ENCODE results near the gene SELENOO. TPM values are rescaled to one million over a fixed set of nuclear protein-coding genes. Genes with fewer than 3 reads are reported as not detected.

SELENOO gene
- total RNA-seq, 1 experiment from 2014 or later: 41.3 TPM

DNA sequence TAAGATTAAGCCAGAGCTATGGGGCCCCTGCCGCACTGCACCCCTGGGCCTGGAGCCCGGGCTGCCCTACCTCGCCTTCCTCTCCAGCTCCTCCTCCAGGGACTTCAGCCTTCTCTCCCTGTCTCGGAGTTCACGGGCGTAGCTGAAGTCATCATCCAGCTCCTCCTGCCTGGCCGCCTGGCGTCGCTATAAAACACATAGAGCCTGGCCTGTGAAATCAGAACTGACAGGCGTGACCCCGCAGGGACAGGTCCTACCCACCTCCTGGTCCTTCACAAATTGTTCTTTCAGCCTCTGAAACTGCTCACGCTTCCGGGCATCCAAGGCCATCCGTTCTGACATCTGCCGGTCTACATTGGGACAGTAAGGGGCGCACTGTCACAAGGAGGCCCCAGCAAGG, 23.3 kb downstream of the SELENOO start:
- CTCF ChIA-PET: no interaction called here
- Histone ChIP-seq H3K27me3 (replicated peaks; ENCODE audit: insufficient read depth, low read depth, low read length, poor library complexity) (no peaks in the 10 kb centered on the region), H3K36me3 (ENCODE audit: insufficient read depth, low read length, poor library complexity, severe bottlenecking) (peaks cover 42% of the 10 kb centered on the region), H3K27ac (ENCODE audit: low read depth, low read length, poor library complexity, severe bottlenecking) (no peak overlapping the region), H3K9me3 (ENCODE audit: low read depth, low read length, poor library complexity, severe bottlenecking) (no peaks in the 10 kb centered on the region), H3K4me3 (ENCODE audit: low read depth, low read length, poor library complexity, severe bottlenecking) (no peak overlapping the region), H3K4me1 (ENCODE audit: insufficient read depth, low read length, poor library complexity, severe bottlenecking) (peaks cover 8% of the 10 kb centered on the region)
- intact Hi-C loops (cut with micrococcal nuclease; ENCODE audit: unreplicated experiment): no loop called here
- BruUV-seq (replicated peaks): no TSS peak
- DNase-seq (ENCODE audit: low spot score): no peak
- POLR2A ChIA-PET (ENCODE audit: low non-redundant PET): no interaction called here
- TF ChIP-seq EZH2 (IDR thresholded peaks at IDR 0.05; ENCODE audit: borderline replicate concordance, low read depth, low read length, poor library complexity, severe bottlenecking): no peak
- TF ChIP-seq, protein P1, sequence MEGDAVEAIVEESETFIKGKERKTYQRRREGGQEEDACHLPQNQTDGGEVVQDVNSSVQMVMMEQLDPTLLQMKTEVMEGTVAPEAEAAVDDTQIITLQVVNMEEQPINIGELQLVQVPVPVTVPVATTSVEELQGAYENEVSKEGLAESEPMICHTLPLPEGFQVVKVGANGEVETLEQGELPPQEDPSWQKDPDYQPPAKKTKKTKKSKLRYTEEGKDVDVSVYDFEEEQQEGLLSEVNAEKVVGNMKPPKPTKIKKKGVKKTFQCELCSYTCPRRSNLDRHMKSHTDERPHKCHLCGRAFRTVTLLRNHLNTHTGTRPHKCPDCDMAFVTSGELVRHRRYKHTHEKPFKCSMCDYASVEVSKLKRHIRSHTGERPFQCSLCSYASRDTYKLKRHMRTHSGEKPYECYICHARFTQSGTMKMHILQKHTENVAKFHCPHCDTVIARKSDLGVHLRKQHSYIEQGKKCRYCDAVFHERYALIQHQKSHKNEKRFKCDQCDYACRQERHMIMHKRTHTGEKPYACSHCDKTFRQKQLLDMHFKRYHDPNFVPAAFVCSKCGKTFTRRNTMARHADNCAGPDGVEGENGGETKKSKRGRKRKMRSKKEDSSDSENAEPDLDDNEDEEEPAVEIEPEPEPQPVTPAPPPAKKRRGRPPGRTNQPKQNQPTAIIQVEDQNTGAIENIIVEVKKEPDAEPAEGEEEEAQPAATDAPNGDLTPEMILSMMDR (conservative IDR thresholded peaks at IDR 0.05; ENCODE audit: low read depth, low read length): no peak

DNA sequence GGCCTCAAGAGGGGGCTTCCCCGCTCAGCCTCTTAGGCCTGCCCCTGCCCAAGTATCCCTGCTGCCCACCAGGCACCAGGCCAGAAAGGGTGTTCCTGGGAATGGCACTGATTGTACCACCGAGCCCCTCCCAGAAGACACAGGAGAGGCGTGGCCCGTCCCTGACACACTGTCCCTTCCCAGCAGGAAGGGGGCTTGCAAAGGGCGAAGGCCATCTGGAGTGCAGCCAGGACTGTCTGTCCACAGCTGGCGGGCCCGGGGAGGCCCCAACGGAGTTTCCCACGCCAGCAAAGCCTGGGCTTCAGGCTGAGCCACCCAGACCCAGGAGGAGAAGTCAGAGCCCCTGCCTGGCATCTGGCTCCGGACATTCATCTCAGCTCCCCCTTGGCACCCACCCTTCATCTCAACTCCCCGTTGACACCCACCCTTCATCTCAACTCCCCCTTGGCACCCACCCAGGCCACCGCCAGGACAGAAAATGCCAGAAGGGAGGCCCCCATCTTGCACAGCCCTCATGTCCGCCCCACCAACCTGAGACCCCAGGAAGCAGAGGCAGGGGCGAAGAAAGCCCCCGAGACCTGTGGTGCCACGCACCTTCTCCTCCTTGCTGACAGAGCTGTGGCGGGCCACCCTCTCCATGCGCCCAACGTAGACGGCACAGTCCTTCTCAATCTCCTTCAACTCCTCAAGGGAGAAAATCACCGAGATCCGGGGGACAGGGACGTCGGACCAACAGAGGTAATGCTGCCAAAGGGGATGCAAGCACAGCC, 24.6 kb downstream of the SELENOO start:
- no peak for DNase-seq (ENCODE audit: low spot score)
- TF ChIP-seq, protein P1 (conservative IDR thresholded peaks at IDR 0.05; ENCODE audit: low read depth, low read length): no peak
- Histone ChIP-seq H3K4me1 (ENCODE audit: insufficient read depth, low read length, poor library complexity, severe bottlenecking) (no peaks in the 10 kb centered on the region), H3K27me3 (replicated peaks; ENCODE audit: insufficient read depth, low read depth, low read length, poor library complexity) (no peaks in the 10 kb centered on the region), H3K36me3 (ENCODE audit: insufficient read depth, low read length, poor library complexity, severe bottlenecking) (peaks cover 36% of the 10 kb centered on the region), H3K9me3 (ENCODE audit: low read depth, low read length, poor library complexity, severe bottlenecking) (no peaks in the 10 kb centered on the region), H3K27ac (ENCODE audit: low read depth, low read length, poor library complexity, severe bottlenecking) (no peak overlapping the region), H3K4me3 (ENCODE audit: low read depth, low read length, poor library complexity, severe bottlenecking) (no peak overlapping the region)
- intact Hi-C loops (cut with micrococcal nuclease; ENCODE audit: unreplicated experiment): no loop called here
- ChIA-PET POLR2A (ENCODE audit: low non-redundant PET) (no interaction called here), CTCF (no interaction called here)
- BruUV-seq (replicated peaks): no TSS peak

DNA sequence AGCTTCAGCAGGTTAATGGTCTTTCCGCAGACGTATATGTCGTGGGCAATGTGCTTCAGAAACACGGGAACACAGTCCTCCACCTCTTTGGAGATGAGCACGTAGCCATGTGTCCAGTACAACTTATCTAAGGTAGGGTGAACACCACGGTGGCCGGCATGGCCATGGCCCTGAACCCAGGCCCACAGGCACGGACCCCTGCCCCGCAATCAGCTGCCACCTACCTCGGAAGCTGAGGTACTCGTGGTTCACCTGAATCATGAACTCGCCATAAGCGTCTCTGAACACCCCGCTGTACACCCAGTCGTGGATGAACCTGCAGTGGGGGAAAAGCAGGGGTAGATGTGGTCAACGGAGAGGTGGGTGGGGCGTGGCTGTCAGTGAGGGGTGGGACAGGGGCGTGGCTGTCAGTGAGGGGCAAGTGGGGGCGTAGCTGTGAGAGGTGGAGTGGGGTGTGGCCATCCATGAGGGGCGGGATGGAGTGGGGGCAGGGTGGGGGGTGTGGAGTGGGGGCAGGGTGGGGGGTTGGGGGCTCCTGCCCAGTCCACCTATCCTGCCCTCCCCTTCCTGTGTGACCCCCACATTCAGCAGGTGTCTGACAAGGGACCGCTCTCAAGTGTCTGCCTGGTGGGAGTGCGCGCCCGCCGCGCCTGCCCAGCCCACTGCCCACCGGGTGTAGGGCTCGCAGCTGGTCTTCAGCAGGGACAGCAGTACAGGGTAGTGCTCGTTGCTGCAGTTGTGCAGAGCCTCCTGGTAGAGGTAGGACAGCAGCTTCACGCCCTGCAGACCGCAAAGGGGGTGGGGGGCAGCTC, 25.5 kb downstream of the SELENOO start:
- H3K4me3 ChIP-seq (ENCODE audit: low read depth, low read length, poor library complexity, severe bottlenecking): no peak overlapping the region
- H3K27me3 ChIP-seq (replicated peaks; ENCODE audit: insufficient read depth, low read depth, low read length, poor library complexity): no peaks in the 10 kb centered on the region
- H3K4me1 ChIP-seq (ENCODE audit: insufficient read depth, low read length, poor library complexity, severe bottlenecking): no peaks in the 10 kb centered on the region
- no peak for DNase-seq (ENCODE audit: low spot score)
- no peak overlapping the region for H3K27ac ChIP-seq (ENCODE audit: low read depth, low read length, poor library complexity, severe bottlenecking)
- TF ChIP-seq, protein P1 (conservative IDR thresholded peaks at IDR 0.05; ENCODE audit: low read depth, low read length): no peak
- TF ChIP-seq EZH2 (IDR thresholded peaks at IDR 0.05; ENCODE audit: borderline replicate concordance, low read depth, low read length, poor library complexity, severe bottlenecking): no peak
- no TSS peak for BruUV-seq (replicated peaks)
- POLR2A ChIA-PET (ENCODE audit: low non-redundant PET): no interaction called here
- H3K9me3 ChIP-seq (ENCODE audit: low read depth, low read length, poor library complexity, severe bottlenecking): no peaks in the 10 kb centered on the region
- peaks cover 28% of the 10 kb centered on the region for H3K36me3 ChIP-seq (ENCODE audit: insufficient read depth, low read length, poor library complexity, severe bottlenecking)
- intact Hi-C loops (cut with micrococcal nuclease; ENCODE audit: unreplicated experiment): no loop called here
- CTCF ChIA-PET: no interaction called here

Data from A673 (cell line).